ENCODE results near the gene ASTN2.
A peak's percentile ranks its signal among the peaks of the same experiment; 100 is the strongest.

ASTN2 gene

DNA sequence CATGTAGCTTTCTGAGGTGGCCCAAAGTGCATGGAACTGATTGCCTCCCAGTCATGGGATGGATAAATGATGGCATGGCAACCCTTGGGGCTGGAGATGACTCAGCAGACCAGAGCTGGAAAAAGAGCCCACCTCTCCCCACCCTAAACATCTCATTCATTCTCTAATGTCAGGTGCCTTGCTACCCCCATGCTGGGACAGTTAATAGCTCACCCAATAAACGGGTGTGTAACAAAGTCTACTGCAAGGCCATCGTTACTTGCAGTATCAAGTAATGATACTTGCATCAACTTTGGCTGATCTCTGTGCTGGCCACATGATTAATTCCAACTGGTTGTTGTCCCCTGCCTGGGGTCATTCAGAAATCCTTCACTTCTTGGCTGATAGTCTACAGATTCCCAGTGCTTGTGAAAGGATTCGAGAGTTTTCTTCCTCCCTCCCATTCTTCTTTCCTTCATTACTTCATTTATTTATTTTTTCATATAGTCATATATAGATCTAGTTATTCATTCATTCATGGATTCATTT lies 850.5 kb downstream of the ASTN2 start:
- TF ChIP-seq CTCF (conservative IDR thresholded peaks at IDR 0.05; ENCODE audit: low read length) = no peak
- no peak for DNase-seq (ENCODE audit: low read depth)
- no peak overlapping the region for H3K4me3 ChIP-seq (ENCODE audit: low read length)

GRCh38 chr9:116558818-116559540 lies 855.9 kb downstream of the ASTN2 start:
- no peak for TF ChIP-seq CTCF (conservative IDR thresholded peaks at IDR 0.05; ENCODE audit: low read length)
- DNase-seq (ENCODE audit: low read depth) = no peak
- no peak overlapping the region for H3K4me3 ChIP-seq (ENCODE audit: low read length)

DNA sequence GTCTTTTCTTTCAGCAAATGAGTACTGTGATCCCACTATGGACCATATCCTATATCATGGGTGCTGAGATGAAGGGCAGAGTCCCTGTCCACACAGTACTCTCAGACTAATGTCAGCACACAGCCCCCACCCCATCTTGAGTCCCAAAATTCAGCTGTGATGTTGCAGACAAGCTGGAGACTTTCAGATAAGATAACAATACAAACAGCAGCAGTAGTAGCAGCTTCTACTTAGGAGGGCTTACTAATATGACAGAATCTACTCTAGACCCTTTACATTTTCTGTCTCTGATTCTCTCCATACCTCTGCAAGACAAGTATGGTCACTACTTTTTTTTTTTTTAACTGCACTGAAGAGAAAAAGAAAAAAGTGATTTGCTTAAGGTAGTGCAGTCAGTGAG lies 856.8 kb downstream of the ASTN2 start:
- no peak overlapping the region for H3K4me3 ChIP-seq (ENCODE audit: low read length)
- no peak for TF ChIP-seq CTCF (conservative IDR thresholded peaks at IDR 0.05; ENCODE audit: low read length)
- DNase-seq (ENCODE audit: low read depth) = no peak

GRCh38 chr9:116555556-116556155 lies 859.2 kb downstream of the ASTN2 start:
- TF ChIP-seq CTCF (conservative IDR thresholded peaks at IDR 0.05; ENCODE audit: low read length) = no peak
- DNase-seq (ENCODE audit: low read depth) = no peak
- no peak overlapping the region for H3K4me3 ChIP-seq (ENCODE audit: low read length)

DNA sequence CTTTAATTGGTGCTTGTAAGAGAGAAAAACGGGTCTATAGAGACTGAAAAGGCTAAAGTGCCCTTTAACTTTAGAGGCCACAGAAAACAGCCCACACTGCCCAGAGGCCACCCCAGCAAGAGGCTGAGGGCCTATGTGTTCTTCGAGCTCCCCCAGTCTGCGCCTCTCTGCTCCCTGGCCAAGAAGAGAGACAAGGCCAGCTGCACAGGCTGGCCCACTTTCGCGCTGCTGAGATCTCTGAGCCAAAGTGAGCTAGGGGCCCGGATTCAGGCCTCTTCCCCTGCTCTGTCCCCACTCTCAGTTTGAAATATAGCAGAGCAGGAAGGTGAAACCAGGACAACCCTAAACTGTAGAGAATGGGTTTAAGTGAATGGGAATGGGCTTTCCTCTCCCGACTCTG lies 859.7 kb downstream of the ASTN2 start:
- no peak overlapping the region for H3K4me3 ChIP-seq (ENCODE audit: low read length)
- DNase-seq (ENCODE audit: low read depth) = no peak
- no peak for TF ChIP-seq CTCF (conservative IDR thresholded peaks at IDR 0.05; ENCODE audit: low read length)

- peak; percentile 67 for DNase-seq (ENCODE audit: low read depth)
- H3K4me3 ChIP-seq (ENCODE audit: low read length) = no peak overlapping the region
- no peak for TF ChIP-seq CTCF (conservative IDR thresholded peaks at IDR 0.05; ENCODE audit: low read length)
Measured at GRCh38 chr9:116550696-116551436, 864.0 kb downstream of the ASTN2 start.

Measured in AG10803 (cell line).